Heart left ventricle (tissue), 13 donors: ENCODE measurements around the gene NFATC2.

ENCODE experiments used
- POLR2A ChIP-seq, 2 donors: fragments of 450-650 bp; IDR thresholded peaks; one replicate each; pipeline ENCODE4 v1.6.1; 2017; ENCODE audit warnings: antibody characterized with exemption in 2 of 2, mild to moderate bottlenecking in 2 of 2, moderate library complexity in 2 of 2
- TF ChIP-seq, protein P1 (sequence below), 12 donors: fragments of 200-600 bp; sonication (generic) in 4 of 12; IDR thresholded peaks; one replicate each; pipeline versions ENCODE4 v1.5.0 to v1.8.0; 2018 to 2022; ENCODE audit warnings: antibody characterized with exemption in 12 of 12, mild to moderate bottlenecking in 5 of 12
- donor health status: ischemic (EF 13 %, LVEDD 7.1; RV severe dilation, severe dysfunction).
- donor health status: DM: no; HTN: yes; CAD: no.
- donor health status: DM: no; HTN: no; CAD: no.
- donor health status: ischemic (EF 25% LVEDD 6.9; RV normal size, moderate dysfunction).
- donor health status: ischemic (EF 25% LVEDD 5.7; RV mildly dilated, moderate dysfunction).
- donor health status: ischemic (EF 35%, LVEDD 5.7; RV mildly dilated, moderate dysfunction).
- donor health status: nonischemic (EF 11% LVEDD 7.7; RV severe dilation, severe dysfunction).
- donor health status: DM: yes; HTN: yes; CAD: no.
- donor health status: PGD.
- donor health status: ischemic (EF 29% LVEDD 5.4; RV normal size, mild dysfunction).
- donor health status: nonischemic (EF 23%, LVEDD 6.1; RV moderate dilation, normal function).

DNA sequence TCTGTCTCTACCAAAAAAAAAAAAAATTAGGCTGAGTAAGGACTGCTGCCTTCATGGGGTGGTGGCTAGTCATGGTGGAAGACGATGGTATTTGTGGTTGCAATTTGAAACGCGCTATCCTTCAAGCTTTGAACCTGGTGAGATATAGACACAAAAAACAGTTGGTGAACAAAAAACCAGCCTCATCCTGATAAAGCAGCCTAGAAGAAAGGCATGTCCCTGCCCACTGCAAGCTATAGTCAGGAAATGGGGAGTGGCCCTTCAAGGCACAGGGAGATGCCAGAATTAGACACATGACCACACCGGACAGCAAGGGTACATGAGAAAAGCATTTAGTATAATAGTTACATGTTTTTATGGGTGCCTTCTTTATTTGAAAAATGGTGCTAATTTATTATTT, 193.6 kb downstream of the NFATC2 start:
- TF ChIP-seq, protein P1, sequence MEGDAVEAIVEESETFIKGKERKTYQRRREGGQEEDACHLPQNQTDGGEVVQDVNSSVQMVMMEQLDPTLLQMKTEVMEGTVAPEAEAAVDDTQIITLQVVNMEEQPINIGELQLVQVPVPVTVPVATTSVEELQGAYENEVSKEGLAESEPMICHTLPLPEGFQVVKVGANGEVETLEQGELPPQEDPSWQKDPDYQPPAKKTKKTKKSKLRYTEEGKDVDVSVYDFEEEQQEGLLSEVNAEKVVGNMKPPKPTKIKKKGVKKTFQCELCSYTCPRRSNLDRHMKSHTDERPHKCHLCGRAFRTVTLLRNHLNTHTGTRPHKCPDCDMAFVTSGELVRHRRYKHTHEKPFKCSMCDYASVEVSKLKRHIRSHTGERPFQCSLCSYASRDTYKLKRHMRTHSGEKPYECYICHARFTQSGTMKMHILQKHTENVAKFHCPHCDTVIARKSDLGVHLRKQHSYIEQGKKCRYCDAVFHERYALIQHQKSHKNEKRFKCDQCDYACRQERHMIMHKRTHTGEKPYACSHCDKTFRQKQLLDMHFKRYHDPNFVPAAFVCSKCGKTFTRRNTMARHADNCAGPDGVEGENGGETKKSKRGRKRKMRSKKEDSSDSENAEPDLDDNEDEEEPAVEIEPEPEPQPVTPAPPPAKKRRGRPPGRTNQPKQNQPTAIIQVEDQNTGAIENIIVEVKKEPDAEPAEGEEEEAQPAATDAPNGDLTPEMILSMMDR (IDR thresholded peaks at IDR 0.05) = no peak
- no peak for TF ChIP-seq POLR2A (IDR thresholded peaks at IDR 0.05)
